Measurements from ENCODE around the gene PKD1.

The PKD1 gene

DNA sequence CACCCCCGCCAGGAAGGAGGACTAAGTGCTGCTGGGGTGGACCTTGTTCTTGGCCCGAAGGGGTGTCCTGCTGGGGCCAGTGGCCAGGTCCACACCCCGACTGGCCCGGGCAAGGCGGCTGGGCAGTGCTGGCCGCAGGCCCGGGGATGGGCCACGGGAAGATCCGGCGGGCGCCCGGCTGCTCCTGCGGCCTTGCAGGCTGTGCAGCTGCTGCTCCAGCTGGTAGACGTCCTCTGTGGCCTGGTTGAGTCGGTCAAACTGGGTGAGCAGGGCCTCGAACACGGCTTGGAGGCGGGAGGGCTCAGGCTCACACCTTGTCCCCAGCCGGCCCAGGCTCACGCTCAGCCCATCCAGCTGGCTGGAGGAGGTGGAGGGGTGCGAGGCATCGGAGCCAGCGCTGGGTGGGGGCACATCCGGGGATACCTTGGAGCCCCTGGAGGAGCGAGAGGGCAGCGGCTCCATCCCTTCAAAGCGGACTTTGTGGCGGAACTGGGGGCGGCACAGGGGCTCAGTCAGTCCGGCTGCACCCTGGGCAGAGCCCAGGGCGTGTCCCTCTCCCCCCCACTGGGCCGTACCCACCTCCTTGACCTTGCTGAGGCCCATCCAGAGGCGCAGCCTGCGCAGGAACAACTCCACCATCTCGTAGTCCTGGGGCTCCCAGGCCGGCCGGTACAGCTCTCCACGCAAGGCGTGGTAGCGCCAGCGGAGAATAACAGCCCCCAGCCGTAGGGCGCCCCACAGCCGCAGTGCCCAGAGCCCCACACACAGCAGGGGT is 45.8 kb downstream of the PKD1 start:
- TF ChIP-seq, protein P1, sequence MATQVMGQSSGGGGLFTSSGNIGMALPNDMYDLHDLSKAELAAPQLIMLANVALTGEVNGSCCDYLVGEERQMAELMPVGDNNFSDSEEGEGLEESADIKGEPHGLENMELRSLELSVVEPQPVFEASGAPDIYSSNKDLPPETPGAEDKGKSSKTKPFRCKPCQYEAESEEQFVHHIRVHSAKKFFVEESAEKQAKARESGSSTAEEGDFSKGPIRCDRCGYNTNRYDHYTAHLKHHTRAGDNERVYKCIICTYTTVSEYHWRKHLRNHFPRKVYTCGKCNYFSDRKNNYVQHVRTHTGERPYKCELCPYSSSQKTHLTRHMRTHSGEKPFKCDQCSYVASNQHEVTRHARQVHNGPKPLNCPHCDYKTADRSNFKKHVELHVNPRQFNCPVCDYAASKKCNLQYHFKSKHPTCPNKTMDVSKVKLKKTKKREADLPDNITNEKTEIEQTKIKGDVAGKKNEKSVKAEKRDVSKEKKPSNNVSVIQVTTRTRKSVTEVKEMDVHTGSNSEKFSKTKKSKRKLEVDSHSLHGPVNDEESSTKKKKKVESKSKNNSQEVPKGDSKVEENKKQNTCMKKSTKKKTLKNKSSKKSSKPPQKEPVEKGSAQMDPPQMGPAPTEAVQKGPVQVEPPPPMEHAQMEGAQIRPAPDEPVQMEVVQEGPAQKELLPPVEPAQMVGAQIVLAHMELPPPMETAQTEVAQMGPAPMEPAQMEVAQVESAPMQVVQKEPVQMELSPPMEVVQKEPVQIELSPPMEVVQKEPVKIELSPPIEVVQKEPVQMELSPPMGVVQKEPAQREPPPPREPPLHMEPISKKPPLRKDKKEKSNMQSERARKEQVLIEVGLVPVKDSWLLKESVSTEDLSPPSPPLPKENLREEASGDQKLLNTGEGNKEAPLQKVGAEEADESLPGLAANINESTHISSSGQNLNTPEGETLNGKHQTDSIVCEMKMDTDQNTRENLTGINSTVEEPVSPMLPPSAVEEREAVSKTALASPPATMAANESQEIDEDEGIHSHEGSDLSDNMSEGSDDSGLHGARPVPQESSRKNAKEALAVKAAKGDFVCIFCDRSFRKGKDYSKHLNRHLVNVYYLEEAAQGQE (IDR thresholded peaks at IDR 0.05; ENCODE audit: insufficient read depth in 1 of 2, low read depth in 2 of 2, low read length in 2 of 2): no peak

DNA sequence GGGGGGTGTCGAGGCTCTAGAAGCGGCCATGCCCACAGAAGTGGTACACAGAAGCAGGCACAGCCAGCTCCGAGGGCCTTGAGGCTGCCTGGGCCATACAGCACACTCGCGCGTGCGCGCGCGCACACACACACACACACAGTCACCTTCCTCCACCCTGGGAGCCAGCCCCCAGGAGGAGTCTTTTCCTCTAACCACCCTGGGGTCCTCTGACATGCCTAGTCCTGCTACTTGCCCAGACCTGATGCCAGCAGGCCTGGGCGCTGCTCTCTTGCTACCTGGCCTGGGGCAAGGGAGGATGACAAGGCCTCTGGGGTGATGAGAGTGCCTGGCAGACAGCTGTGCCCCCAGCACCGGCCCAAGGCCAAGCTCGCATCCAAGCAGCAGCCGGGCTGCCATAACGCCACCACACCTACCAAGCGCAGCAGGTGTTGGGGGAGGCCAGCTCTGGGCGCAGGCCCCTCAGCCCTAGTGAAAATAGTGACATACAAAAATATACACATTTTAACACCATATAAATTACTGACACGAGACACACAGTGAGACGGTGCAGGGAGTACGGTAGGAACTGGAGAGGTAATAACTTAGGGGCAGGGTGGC is 46.8 kb downstream of the PKD1 start:
- TF ChIP-seq SIN3A (IDR thresholded peaks at IDR 0.05; ENCODE audit: borderline replicate concordance, insufficient read depth, low read length) (no peak), TAF1 (IDR thresholded peaks at IDR 0.05; ENCODE audit: borderline replicate concordance, insufficient read depth, low read length) (no peak), FOXP2 (optimal IDR thresholded peaks at IDR 0.05; ENCODE audit: borderline replicate concordance, extremely low read depth, extremely low read length, insufficient read depth) (no peak), POLR2AphosphoS5 (IDR thresholded peaks at IDR 0.05; ENCODE audit: low read depth, low read length) (no peak)
- TF ChIP-seq, protein P1 (IDR thresholded peaks at IDR 0.05; ENCODE audit: insufficient read depth in 1 of 2, low read depth in 2 of 2, low read length in 2 of 2): no peak

DNA sequence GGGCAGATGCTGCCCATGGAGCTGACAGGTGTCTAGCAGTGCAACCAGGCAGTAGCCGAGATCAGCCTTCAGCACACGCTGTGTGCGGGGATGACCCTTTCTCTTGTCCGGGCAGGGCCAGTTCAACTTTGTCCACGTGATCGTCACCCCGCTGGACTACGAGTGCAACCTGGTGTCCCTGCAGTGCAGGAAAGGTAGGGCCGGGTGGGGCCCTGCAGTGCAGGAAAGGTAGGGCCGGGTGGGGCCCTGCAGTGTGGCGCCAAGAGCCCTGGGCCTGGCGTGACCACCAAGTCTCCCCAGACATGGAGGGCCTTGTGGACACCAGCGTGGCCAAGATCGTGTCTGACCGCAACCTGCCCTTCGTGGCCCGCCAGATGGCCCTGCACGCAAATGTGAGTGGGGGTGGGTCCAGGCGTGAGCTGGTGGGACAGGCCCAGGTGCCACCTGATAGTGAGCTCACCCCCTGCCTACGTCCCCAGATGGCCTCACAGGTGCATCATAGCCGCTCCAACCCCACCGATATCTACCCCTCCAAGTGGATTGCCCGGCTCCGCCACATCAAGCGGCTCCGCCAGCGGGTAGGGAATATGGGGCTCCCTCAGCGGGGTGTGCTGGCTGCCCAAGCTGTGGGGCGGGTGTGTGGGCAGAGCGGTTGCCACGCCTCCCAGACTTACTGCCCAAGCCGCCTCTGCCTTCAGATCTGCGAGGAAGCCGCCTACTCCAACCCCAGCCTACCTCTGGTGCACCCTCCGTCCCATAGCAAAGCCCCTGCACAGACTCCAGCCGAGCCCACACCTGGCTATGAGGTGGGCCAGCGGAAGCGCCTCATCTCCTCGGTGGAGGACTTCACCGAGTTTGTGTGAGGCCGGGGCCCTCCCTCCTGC is 47.7 kb downstream of the PKD1 start:
- TF ChIP-seq, protein P1 (IDR thresholded peaks at IDR 0.05; ENCODE audit: insufficient read depth in 1 of 2, low read depth in 2 of 2, low read length in 2 of 2): no peak
- TF ChIP-seq TAF1 (IDR thresholded peaks at IDR 0.05; ENCODE audit: borderline replicate concordance, insufficient read depth, low read length) (no peak), POLR2AphosphoS5 (IDR thresholded peaks at IDR 0.05; ENCODE audit: low read depth, low read length) (no peak)

DNA sequence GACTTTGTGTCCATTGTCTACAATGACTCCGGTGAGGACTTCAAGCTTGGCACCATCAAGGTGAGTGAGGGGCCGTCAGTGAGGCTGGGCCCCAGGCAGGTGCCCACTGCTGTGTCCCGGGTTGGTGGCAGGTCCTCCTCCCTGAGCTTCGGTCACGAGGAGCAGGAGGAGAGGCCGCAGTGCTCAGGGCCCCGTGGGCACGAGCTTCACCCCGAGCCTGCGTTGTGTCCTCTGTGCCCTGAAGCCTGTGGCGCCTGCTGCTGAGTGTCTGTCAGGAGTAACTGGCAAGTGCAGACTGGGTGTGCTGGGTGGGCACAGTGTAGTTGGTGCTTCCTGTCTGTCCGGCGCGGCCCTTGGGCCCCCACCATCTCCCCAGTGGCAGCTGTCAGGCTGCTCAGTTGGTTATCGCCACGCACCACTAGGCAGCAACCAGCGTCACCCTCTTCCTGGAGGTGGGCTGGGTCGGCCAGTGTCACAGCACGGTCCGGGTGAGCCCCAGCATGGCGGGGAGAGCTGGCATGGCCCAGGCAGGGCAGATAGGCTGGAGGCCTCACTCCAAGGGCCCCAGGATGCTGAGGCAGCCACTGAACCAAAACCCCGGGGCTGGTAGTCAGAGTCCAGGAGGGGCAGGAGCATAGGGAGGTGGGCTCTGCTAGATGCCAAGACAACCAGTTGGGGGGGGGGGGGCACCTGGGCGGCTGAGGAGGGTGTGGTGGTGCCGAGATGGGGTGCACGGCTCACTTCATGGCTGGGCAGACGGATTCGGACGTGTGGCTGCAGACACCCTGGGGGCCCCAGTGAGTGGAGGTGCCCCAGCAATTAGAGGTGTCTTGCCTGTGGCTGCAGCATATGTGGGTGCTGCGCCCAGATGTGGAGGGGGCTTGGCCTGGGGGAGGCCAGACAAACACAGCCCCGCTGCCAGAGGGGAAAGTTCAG is 48.6 kb downstream of the PKD1 start:
- TF ChIP-seq FOXP2 (optimal IDR thresholded peaks at IDR 0.05; ENCODE audit: borderline replicate concordance, extremely low read depth, extremely low read length, insufficient read depth) (no peak), POLR2AphosphoS5 (IDR thresholded peaks at IDR 0.05; ENCODE audit: low read depth, low read length) (no peak), TAF1 (IDR thresholded peaks at IDR 0.05; ENCODE audit: borderline replicate concordance, insufficient read depth, low read length) (no peak), SIN3A (IDR thresholded peaks at IDR 0.05; ENCODE audit: borderline replicate concordance, insufficient read depth, low read length) (no peak)
- TF ChIP-seq, protein P1 (IDR thresholded peaks at IDR 0.05; ENCODE audit: insufficient read depth in 1 of 2, low read depth in 2 of 2, low read length in 2 of 2): no peak

All from PFSK-1 (cell line).